Liver (tissue), 3 donors: Measurements from ENCODE around the gene TMPRSS6.
A peak's percentile ranks its signal among the peaks of the same experiment; 100 is the strongest.

Experiments
- ATF3 ChIP-seq: IDR thresholded peaks from 2 replicates; pipeline ENCODE4 v1.6.1; 2016; ENCODE audit warnings: antibody characterized with exemption
- CTCF ChIP-seq: fragments of 150-350 bp; IDR thresholded peaks from 2 replicates; pipeline ENCODE4 v1.5.1; 2017; ENCODE audit warnings: improper control_type of control experiment, low read depth, low read length; ENCODE audit not compliant: missing input control
- EGR1 ChIP-seq, 2 donors: IDR thresholded peaks; 2 replicates each; pipeline ENCODE4 v1.6.1; 2016 to 2018; ENCODE audit warnings: antibody characterized with exemption in 2 of 2, low read depth in 2 of 2
- FOXA1 ChIP-seq: IDR thresholded peaks from 2 replicates; pipeline ENCODE4 v1.6.1; 2016; ENCODE audit warnings: antibody characterized with exemption
- GABPA ChIP-seq, 2 donors: IDR thresholded peaks in 1 of 2; conservative IDR thresholded peaks in 1 of 2; 2 replicates each; pipeline ENCODE4 v1.6.1; 2016; ENCODE audit warnings: antibody characterized with exemption in 2 of 2, mild to moderate bottlenecking in 1 of 2, moderate library complexity in 1 of 2
- HNF4A ChIP-seq, 2 donors: conservative IDR thresholded peaks; 2 replicates each; pipeline ENCODE4 v1.6.1; 2016; ENCODE audit warnings: antibody characterized with exemption in 2 of 2, mild to moderate bottlenecking in 2 of 2
- JUND ChIP-seq, 2 donors: IDR thresholded peaks; 2 replicates each; pipeline ENCODE4 v1.6.1; 2016; ENCODE audit warnings: antibody characterized with exemption in 2 of 2
- MAX ChIP-seq: IDR thresholded peaks from 2 replicates; pipeline ENCODE4 v1.6.1; 2016; ENCODE audit warnings: antibody characterized with exemption
- RAD21 ChIP-seq, 2 donors: IDR thresholded peaks; 2 replicates each; pipeline ENCODE4 v1.6.1; 2016; ENCODE audit warnings: antibody characterized with exemption in 2 of 2, mild to moderate bottlenecking in 2 of 2
- REST ChIP-seq: IDR thresholded peaks from 2 replicates; pipeline ENCODE4 v1.6.1; 2016; ENCODE audit warnings: antibody characterized with exemption, mild to moderate bottlenecking
- RXRA ChIP-seq, 2 donors: IDR thresholded peaks; 2 replicates each; pipeline ENCODE4 v1.6.1; 2017 to 2018; ENCODE audit warnings: antibody characterized with exemption in 2 of 2, mild to moderate bottlenecking in 1 of 2
- TAF1 ChIP-seq: conservative IDR thresholded peaks from 2 replicates; pipeline ENCODE4 v1.6.1; 2016; ENCODE audit warnings: antibody characterized with exemption, mild to moderate bottlenecking
- YY1 ChIP-seq: IDR thresholded peaks from 2 replicates; pipeline ENCODE4 v1.6.1; 2016; ENCODE audit warnings: antibody characterized with exemption, mild to moderate bottlenecking
- ZBTB33 ChIP-seq: IDR thresholded peaks from 2 replicates; pipeline ENCODE4 v1.6.1; 2016; ENCODE audit warnings: antibody characterized with exemption
- donor health status: healthy.
- donor health status: healthy.

- peak; percentile 84 to 86 for TF ChIP-seq RAD21 (IDR thresholded peaks at IDR 0.05)
- no peak for TF ChIP-seq TAF1
- peak; percentile 69 for TF ChIP-seq CTCF
- TF ChIP-seq REST = peak; percentile 63
- TF ChIP-seq MAX = peak; percentile 68
- TF ChIP-seq HNF4A (conservative IDR thresholded peaks at IDR 0.05) = peak; percentile 86 to 91
- no peak for TF ChIP-seq ATF3
- peak; percentile 58 for TF ChIP-seq YY1
- peak; percentile 47 to 70 for TF ChIP-seq RXRA (IDR thresholded peaks at IDR 0.05)
- no peak for TF ChIP-seq ZBTB33
- TF ChIP-seq JUND (IDR thresholded peaks at IDR 0.05) = no peak
- TF ChIP-seq GABPA (IDR thresholded peaks at IDR 0.05 in 1 of 2, conservative IDR thresholded peaks at IDR 0.05 in 1 of 2) = no peak
- TF ChIP-seq EGR1 (IDR thresholded peaks at IDR 0.05; ENCODE audit: low read depth in 2 of 2) = no peak
- TF ChIP-seq FOXA1 = no peak
Observed at GRCh38 chr22:37043828-37044538, 65.5 kb downstream of the TMPRSS6 start.
